Gastrocnemius medialis (tissue), 4 donors: ENCODE measurements around the gene CD101. TPM values are rescaled to one million over a fixed set of nuclear protein-coding genes. Genes with fewer than 3 reads are reported as not detected.
A peak's percentile ranks its signal among the peaks of the same experiment; 100 is the strongest.

Source experiments
- ATAC-seq, 2 donors: fragments of 150-250 bp; one replicate each; pipeline ENCODE4 v1.9.1; 2016
- DNase-seq, 2 donors: peaks; one replicate each; pipeline ENCODE4 v3.0.0-alpha.2; 2019
- H3K27ac ChIP-seq, 4 donors: fragments of 200-600 bp; sonication (generic); 1 replicate in 1 of 4; 2 replicates in 3 of 4; pipeline ENCODE4 v1.5.1; 2016 to 2018; ENCODE audit warnings: mild to moderate bottlenecking in 2 of 4, moderate library complexity in 1 of 4
- H3K27me3 ChIP-seq, 3 donors: fragments of 200-600 bp; sonication (generic) in 2 of 3; 1 replicate in 1 of 3; 2 replicates in 2 of 3; pipeline versions ENCODE4 v1.5.1 to v1.6.0; 2016 to 2019; ENCODE audit warnings: mild to moderate bottlenecking in 1 of 3, moderate library complexity in 1 of 3
- H3K36me3 ChIP-seq, 2 donors: fragments of 200-600 bp; sonication (generic) in 1 of 2; one replicate each; pipeline ENCODE4 v1.5.1; 2017 to 2018
- H3K4me1 ChIP-seq, 2 donors: fragments of 200-600 bp; sonication (generic) in 1 of 2; one replicate each; pipeline ENCODE4 v1.5.1; 2016 to 2017; ENCODE audit warnings: mild to moderate bottlenecking in 2 of 2
- H3K4me3 ChIP-seq, 4 donors: fragments of 200-600 bp; sonication (generic) in 3 of 4; 1 replicate in 1 of 4; 2 replicates in 3 of 4; pipeline ENCODE4 v1.5.1; 2016 to 2019; ENCODE audit warnings: mild to moderate bottlenecking in 2 of 4
- H3K9me3 ChIP-seq, 3 donors: fragments of 200-600 bp; sonication (generic) in 2 of 3; 1 replicate in 1 of 3; 2 replicates in 2 of 3; pipeline ENCODE4 v1.5.1; 2016 to 2019
- POLR2A ChIP-seq, 2 donors: fragments of 450-650 bp; IDR thresholded peaks; one replicate each; pipeline ENCODE4 v1.6.1; 2017; ENCODE audit warnings: antibody characterized with exemption in 2 of 2, mild to moderate bottlenecking in 2 of 2, moderate library complexity in 2 of 2
- in situ Hi-C, 4 donors: fragments of 200-750 bp; cut with MboI; loops; one replicate each; pipeline versions ENCODE4 v1.15.0 to v1.8.0; 2017; ENCODE audit warnings: low sequenced_read_pairs in 4 of 4
- intact Hi-C: fragments of 100-400 bp; cut with DNase I; formaldehyde crosslinking; loops from one replicate; pipeline ENCODE4 v1.15.1; 2023; ENCODE audit warnings: low total_unique reads
- total RNA-seq, 4 donors: library from RNA; depleted of rRNA; stranded (reverse); fragments of >200 nt; gene quantifications; one replicate each; pipeline versions ENCODE4 v1.1.0 to v1.2.3, GENCODE V29; 2016
- TF ChIP-seq, protein P1 (sequence below), 5 experiments: fragments of 450-650 bp in 3 of 5; fragments of 200-600 bp in 2 of 5; sonication (generic) in 2 of 5; IDR thresholded peaks in 4 of 5; conservative IDR thresholded peaks in 1 of 5; 1 replicate in 4 of 5; 2 replicates in 1 of 5; pipeline ENCODE4 v1.5.1; 2016 to 2019; ENCODE audit warnings: antibody characterized with exemption in 5 of 5, mild to moderate bottlenecking in 3 of 5, moderate library complexity in 3 of 5

CD101 gene
- total RNA-seq, 4 donors from 2014 or later, result 0.10 TPM; not detected in 3

DNA sequence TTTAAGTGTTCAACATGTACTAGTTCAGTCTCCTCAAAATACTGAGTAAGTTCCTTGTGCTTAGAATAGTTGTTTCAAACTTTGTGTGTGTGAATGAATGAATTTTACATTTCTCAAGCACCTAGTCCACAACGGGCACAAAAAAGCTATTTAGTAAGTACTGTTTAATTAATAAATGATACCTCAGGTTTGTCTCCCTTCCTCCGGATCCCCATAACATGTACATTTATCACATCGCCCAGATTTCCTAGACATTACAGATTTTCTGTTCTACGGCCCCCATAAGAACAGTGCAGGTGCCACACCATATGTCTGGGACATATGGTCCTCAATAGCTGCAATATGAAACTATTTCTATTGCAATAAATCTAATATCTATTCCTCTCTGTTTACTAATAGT, 57.2 kb downstream of the CD101 start:
- intact Hi-C loops (loop anchor here (5.0 kb wide), 1 partner anchor 487 kb away; the partner anchor contains the start of gene CD58), in situ Hi-C loops (loop anchor here (10.0 to 25.0 kb wide), 7 partner anchors 214 to 703 kb away; partner anchors contain the start of gene CD58 (in 1 of the 4))
- no peaks in the 10 kb centered on the region for H3K9me3 ChIP-seq
- no peak for TF ChIP-seq POLR2A (IDR thresholded peaks at IDR 0.05)
- TF ChIP-seq, protein P1, sequence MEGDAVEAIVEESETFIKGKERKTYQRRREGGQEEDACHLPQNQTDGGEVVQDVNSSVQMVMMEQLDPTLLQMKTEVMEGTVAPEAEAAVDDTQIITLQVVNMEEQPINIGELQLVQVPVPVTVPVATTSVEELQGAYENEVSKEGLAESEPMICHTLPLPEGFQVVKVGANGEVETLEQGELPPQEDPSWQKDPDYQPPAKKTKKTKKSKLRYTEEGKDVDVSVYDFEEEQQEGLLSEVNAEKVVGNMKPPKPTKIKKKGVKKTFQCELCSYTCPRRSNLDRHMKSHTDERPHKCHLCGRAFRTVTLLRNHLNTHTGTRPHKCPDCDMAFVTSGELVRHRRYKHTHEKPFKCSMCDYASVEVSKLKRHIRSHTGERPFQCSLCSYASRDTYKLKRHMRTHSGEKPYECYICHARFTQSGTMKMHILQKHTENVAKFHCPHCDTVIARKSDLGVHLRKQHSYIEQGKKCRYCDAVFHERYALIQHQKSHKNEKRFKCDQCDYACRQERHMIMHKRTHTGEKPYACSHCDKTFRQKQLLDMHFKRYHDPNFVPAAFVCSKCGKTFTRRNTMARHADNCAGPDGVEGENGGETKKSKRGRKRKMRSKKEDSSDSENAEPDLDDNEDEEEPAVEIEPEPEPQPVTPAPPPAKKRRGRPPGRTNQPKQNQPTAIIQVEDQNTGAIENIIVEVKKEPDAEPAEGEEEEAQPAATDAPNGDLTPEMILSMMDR (IDR thresholded peaks at IDR 0.05 in 4 of 5, conservative IDR thresholded peaks at IDR 0.05 in 1 of 5), result no peak
- no peaks in the 10 kb centered on the region for H3K36me3 ChIP-seq
- H3K27me3 ChIP-seq, result no peaks in the 10 kb centered on the region
- DNase-seq, result no peak
- ATAC-seq, result no peak
- no peak overlapping the region for H3K4me3 ChIP-seq
- H3K4me1 ChIP-seq, result peaks cover 0 to 8% of the 10 kb centered on the region in 2 donors
- H3K27ac ChIP-seq, result no peak overlapping the region

DNA sequence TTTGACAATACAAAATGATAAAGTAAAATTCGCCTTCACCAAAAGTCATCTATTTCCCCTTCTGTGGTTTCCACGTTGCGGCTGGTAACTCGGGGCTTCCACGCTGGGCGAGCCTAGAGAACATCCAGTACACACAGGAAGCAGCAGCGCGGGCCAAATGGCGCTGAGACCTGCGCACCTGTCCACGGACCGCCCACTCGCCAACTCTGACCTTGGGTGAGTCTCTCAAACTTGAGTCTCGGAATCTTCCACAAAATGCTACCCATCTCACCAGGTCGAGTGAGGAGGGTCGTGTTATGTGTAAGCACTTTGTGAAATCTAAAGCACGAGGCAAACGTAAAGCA, 57.7 kb downstream of the CD101 start:
- intact Hi-C loops, result loop anchor here (5.0 kb wide), 1 partner anchor 487 kb away; the partner anchor contains the start of gene CD58

DNA sequence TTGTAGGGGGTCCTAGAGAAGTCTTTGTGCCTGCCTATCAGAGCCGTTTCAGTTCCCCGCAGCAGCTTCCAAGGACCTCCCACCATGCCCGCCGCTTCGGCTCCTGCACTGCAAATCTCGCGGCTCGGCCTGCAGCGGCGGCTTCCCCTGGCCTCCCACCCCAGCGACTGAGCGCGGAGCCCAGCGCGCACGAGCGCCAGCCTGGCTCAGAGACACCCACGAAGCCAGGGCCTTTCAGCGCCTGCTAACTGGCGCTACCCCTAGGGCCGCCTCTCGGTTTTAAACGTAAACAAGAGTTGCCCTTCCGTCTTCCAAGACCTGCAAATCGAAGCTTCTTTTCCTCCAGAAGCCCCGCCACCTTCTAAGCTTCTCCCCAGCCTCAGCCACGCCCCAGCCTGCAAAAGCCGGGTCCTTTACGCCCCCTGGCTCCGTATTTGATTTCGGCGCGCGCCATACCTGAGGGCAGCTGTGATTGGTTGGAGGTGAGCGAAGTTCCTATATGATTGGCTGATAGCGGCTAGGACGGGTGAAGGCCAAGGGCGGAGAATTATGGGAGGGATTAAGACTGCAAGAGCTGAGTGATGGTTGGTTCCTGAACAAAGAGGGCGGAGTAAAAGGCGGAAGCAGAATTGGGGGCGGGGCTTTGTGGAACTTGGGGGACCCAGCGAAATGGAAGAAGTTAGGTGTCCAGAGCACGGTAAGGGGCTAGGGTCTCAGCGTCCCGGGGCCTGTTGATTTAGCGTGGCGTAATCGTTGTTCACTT, 58.3 kb downstream of the CD101 start, which contains the start of gene TTF2:
Gene TTF2, plus strand, starts transcription at position 649 of the 763 bp plus-strand sequence. Its CDS starts 21 bp downstream, at position 670.
- Histone ChIP-seq H3K27me3 (no peaks in the 10 kb centered on the region), H3K36me3 (no peaks in the 10 kb centered on the region), H3K27ac (peak within 1 kb of the TSS; percentile 59 to 83 (median 74)), H3K9me3 (no peaks in the 10 kb centered on the region), H3K4me1 (peaks cover 0 to 8% of the 10 kb centered on the region in 2 donors), H3K4me3 (peak within 1 kb of the TSS; percentile 77 to 97 (median 84))
- TF ChIP-seq, protein P1 (IDR thresholded peaks at IDR 0.05 in 4 of 5, conservative IDR thresholded peaks at IDR 0.05 in 1 of 5), result peak in 3 of 5 experiments; percentile 8 to 43 (median 37)
- peak in 1 of 2 donors; percentile 34 for TF ChIP-seq POLR2A (IDR thresholded peaks at IDR 0.05)
- in situ Hi-C loops (loop anchor here (10.0 to 25.0 kb wide), 8 partner anchors 215 to 702 kb away; partner anchors contain the start of gene CD58 (in 1 of the 4)), intact Hi-C loops (loop anchor here (5.0 to 10.0 kb wide), 3 partner anchors 307 to 695 kb away; partner anchors contain the start of genes CD58 and MAN1A2)
- ATAC-seq (peak; percentile 100), DNase-seq (peak; percentile 94)

More for the DNA sequence above, 57.7 kb downstream of the CD101 start:
- peak overlapping the region; percentile 77 to 97 (median 84) for H3K4me3 ChIP-seq
- DNase-seq, result peak; percentile 9 to 31
- no peaks in the 10 kb centered on the region for H3K36me3 ChIP-seq
- H3K4me1 ChIP-seq, result peaks cover 0 to 8% of the 10 kb centered on the region in 2 donors
- H3K27me3 ChIP-seq, result no peaks in the 10 kb centered on the region
- H3K27ac ChIP-seq, result peak overlapping the region in 2 of 4 donors; percentile 59 to 76
- in situ Hi-C loops, result loop anchor here (10.0 to 25.0 kb wide), 7 partner anchors 215 to 703 kb away; partner anchors contain the start of gene CD58 (in 1 of the 4)
- no peaks in the 10 kb centered on the region for H3K9me3 ChIP-seq
- no peak for TF ChIP-seq POLR2A (IDR thresholded peaks at IDR 0.05)
- ATAC-seq, result no peak

DNA sequence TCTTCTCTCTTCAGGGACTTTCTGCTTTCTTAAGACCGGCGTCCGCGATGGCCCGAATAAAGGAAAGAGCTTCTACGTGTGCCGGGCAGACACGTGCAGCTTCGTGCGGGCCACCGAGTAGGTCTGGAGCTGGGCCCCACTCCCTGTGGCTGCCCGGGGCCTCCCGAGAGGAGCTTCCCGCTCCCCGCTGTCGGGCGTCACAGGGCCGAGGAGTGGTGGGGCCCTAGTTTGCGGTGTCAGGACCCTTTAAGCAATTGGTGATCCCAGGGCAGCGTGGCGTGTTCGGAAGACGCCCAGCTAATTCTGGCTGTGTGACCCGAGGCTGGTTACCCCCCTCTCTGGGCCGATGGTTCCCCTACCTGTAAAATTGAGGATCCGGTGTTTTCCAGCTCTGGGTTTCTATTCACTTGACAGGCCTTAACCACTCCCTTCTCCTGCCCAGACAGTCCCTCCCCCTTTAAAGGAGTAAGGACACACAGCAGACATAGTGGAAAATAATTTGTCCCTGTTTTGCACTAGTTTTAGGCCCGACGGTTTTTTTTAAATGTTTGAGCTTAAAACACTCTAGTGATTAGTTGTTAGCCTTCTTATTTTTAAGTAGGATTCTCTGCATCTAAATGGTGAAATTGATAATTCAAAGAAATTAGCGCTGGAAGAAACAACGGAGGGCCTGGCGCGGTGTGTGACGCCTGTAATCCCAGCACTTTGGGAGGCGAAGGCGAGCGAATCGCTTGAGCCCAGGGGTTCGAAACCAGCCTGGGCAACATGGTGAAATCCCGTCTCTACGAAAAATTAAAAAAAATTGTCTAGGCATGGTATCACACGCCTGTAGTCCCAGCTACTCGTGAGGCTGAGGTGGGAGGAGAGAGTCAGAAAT, 59.1 kb downstream of the CD101 start:
- TF ChIP-seq, protein P1 (IDR thresholded peaks at IDR 0.05 in 4 of 5, conservative IDR thresholded peaks at IDR 0.05 in 1 of 5), result no peak
- no peak for TF ChIP-seq POLR2A (IDR thresholded peaks at IDR 0.05)
- in situ Hi-C loops, result loop anchor here in 3 of 4 donors (10.0 to 25.0 kb wide), 3 partner anchors 224 to 702 kb away; no protein-coding TSS in a partner anchor
- Histone ChIP-seq H3K4me1 (peaks cover 0 to 8% of the 10 kb centered on the region in 2 donors), H3K36me3 (no peaks in the 10 kb centered on the region), H3K27me3 (no peaks in the 10 kb centered on the region), H3K27ac (peak overlapping the region; percentile 59 to 83 (median 74)), H3K9me3 (no peaks in the 10 kb centered on the region), H3K4me3 (peak overlapping the region; percentile 77 to 97 (median 84))
- ATAC-seq (peak; percentile 40 to 47), DNase-seq (peak in 1 of 2 donors; percentile 4)
- intact Hi-C loops, result loop anchor here (5.0 to 10.0 kb wide), 2 partner anchors 307 to 694 kb away; partner anchors contain the start of gene MAN1A2
